Cardiac muscle cell (in vitro differentiated cells and primary cell): Measurements from ENCODE around the gene CHAF1A. TPM values are rescaled to one million over a fixed set of nuclear protein-coding genes. Genes with fewer than 3 reads are reported as not detected.

Experiments used
- DNase-seq, 2 donors: peaks; one replicate each; pipeline versions ENCODE4 v3.0.0 to v3.0.0-alpha.2; 2010 to 2017; ENCODE audit warnings: low read depth in 1 of 2, low spot score in 1 of 2
- H3K27ac ChIP-seq: fragments of 200-600 bp; sonication (generic); 2 replicates; pipeline ENCODE4 v1.5.1; 2016
- H3K27me3 ChIP-seq: fragments of 200-600 bp; sonication (generic); 2 replicates; pipeline ENCODE4 v1.6.0; 2016; ENCODE audit warnings: control low read depth
- H3K36me3 ChIP-seq: fragments of 200-600 bp; sonication (generic); 2 replicates; pipeline ENCODE4 v1.5.1; 2016; ENCODE audit warnings: control low read depth
- H3K4me1 ChIP-seq: fragments of 200-600 bp; sonication (generic); 2 replicates; pipeline ENCODE4 v1.8.1; 2017; ENCODE audit warnings: low read depth, mild to moderate bottlenecking, mixed run types
- H3K4me3 ChIP-seq: fragments of 200-600 bp; sonication (generic); 2 replicates; pipeline ENCODE4 v1.5.1; 2016; ENCODE audit warnings: mild to moderate bottlenecking
- H3K9me3 ChIP-seq: fragments of 200-600 bp; sonication (generic); 2 replicates; pipeline ENCODE4 v1.5.1; 2017; ENCODE audit warnings: low read depth, mild to moderate bottlenecking, control low read depth
- polyA plus RNA-seq: library from polyadenylated mRNA; unstranded; fragments of >200 nt; fragmentation: Nextera tagmentation; extraction: Ambion mirVana; gene quantifications from 2 replicates; pipeline ENCODE4 v1.2.1, GENCODE V29; 2016
- total RNA-seq: library from RNA; depleted of rRNA; stranded (reverse); fragments of >200 nt; gene quantifications from 2 replicates; pipeline ENCODE4 v1.2.3, GENCODE V29; 2016
- TF ChIP-seq, protein P1 (sequence below): IDR thresholded peaks from 2 replicates; pipeline ENCODE4 v1.5.1; 2012; ENCODE audit warnings: low read depth, mild to moderate bottlenecking, low read length

The CHAF1A gene
- total and polyA plus RNA-seq, 2 experiments from 2014 or later: 15.3 to 38.9 TPM

DNA sequence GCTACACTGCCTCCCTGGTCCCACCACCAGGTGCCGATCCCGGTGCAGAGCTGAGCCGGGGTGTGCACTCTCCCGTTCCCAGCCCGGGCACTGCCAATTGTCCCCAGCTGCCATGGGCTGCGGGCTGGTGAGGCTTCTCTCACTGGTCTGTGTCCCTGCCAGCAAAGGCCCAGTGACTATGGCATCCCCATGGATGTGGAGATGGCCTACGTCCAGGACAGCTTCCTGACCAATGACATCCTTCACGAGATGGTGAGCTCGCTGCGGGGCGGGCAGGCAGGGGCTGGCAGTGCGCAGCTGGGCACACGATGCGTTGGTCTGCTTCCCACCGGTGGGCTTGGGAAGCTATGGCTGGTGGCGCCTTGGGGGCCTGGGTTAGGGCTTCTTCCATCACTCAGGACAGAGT lies 44.5 kb upstream of the CHAF1A start:
- TF ChIP-seq, protein P1, sequence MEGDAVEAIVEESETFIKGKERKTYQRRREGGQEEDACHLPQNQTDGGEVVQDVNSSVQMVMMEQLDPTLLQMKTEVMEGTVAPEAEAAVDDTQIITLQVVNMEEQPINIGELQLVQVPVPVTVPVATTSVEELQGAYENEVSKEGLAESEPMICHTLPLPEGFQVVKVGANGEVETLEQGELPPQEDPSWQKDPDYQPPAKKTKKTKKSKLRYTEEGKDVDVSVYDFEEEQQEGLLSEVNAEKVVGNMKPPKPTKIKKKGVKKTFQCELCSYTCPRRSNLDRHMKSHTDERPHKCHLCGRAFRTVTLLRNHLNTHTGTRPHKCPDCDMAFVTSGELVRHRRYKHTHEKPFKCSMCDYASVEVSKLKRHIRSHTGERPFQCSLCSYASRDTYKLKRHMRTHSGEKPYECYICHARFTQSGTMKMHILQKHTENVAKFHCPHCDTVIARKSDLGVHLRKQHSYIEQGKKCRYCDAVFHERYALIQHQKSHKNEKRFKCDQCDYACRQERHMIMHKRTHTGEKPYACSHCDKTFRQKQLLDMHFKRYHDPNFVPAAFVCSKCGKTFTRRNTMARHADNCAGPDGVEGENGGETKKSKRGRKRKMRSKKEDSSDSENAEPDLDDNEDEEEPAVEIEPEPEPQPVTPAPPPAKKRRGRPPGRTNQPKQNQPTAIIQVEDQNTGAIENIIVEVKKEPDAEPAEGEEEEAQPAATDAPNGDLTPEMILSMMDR: no peak
- DNase-seq: no peak
- Histone ChIP-seq H3K36me3 (peaks cover 15% of the 10 kb centered on the region), H3K9me3 (no peaks in the 10 kb centered on the region), H3K27ac (peak overlapping the region; percentile 28), H3K4me1 (no peaks in the 10 kb centered on the region), H3K4me3 (no peak overlapping the region), H3K27me3 (no peaks in the 10 kb centered on the region)

DNA sequence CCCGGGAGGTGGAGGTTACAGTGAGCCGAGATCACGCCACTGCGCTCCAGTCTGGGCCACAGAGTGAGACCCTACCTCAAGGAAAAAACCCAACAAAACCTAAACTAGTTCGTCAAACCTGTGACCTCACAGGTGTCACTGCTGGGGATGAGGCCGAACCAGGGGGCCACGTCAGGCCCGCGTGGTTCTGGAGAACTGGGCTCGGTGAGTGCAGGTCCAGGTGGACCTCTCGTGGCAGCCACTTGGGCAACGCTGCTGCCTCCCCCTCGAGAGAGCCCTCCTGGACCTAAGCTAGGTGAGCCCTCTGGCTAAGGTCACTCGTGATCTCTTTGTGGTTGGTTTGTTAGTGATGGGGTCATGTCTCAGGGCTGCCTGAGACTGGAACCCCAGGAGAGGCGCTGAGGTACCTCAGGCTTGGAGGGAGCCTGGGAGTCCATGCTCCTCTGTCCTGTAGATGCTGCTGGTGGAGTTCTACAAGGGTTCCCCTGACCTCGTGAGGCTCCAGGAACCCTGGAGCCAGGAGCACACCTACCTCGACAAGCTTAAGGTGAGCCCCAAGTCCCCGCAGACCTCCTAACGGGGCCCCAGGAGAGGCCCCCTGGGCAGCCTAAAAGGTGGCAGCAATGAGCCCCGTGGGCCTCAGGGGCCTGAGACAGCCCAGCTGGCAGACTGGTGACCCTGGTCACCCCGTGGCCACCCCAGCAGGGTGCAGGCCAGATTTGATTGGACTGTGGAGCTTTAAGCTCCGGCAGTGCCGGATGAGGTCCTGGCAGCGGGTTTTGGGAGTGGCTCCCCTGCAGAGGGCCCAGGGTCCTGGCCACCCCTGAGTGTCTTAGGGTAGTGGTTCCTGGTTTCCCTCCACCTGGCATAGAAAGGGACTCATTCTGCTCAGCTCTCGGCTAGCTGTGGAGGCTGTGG lies 43.5 kb upstream of the CHAF1A start:
- TF ChIP-seq, protein P1: no peak
- H3K4me3 ChIP-seq: no peak overlapping the region
- H3K4me1 ChIP-seq: no peaks in the 10 kb centered on the region
- peaks cover 24% of the 10 kb centered on the region for H3K36me3 ChIP-seq
- no peaks in the 10 kb centered on the region for H3K27me3 ChIP-seq
- H3K27ac ChIP-seq: peak overlapping the region; percentile 9
- DNase-seq: no peak
- H3K9me3 ChIP-seq: no peaks in the 10 kb centered on the region

- Histone ChIP-seq H3K9me3 (no peaks in the 10 kb centered on the region), H3K4me1 (no peaks in the 10 kb centered on the region), H3K4me3 (no peak overlapping the region), H3K27me3 (no peaks in the 10 kb centered on the region), H3K27ac (peak overlapping the region; percentile 55), H3K36me3 (peaks cover 24% of the 10 kb centered on the region)
- TF ChIP-seq, protein P1: no peak
- DNase-seq: no peak
Observed at GRCh38 chr19:4359627-4360000, 42.8 kb upstream of the CHAF1A start.

GRCh38 chr19:4360081-4360569 lies 42.3 kb upstream of the CHAF1A start:
- Histone ChIP-seq H3K36me3 (peaks cover 24% of the 10 kb centered on the region), H3K4me3 (no peak overlapping the region), H3K9me3 (no peaks in the 10 kb centered on the region), H3K27ac (peak overlapping the region; percentile 55), H3K27me3 (no peaks in the 10 kb centered on the region), H3K4me1 (no peaks in the 10 kb centered on the region)
- no peak for DNase-seq
- TF ChIP-seq, protein P1: no peak

- TF ChIP-seq, protein P1: no peak
- DNase-seq: peak in 1 of 2 donors; percentile 17
Observed at GRCh38 chr19:4360641-4361151, 41.7 kb upstream of the CHAF1A start.

More at GRCh38 chr19:4360641-4361151, 41.7 kb upstream of the CHAF1A start:
- peaks cover 27% of the 10 kb centered on the region for H3K36me3 ChIP-seq
- no peaks in the 10 kb centered on the region for H3K9me3 ChIP-seq
- no peaks in the 10 kb centered on the region for H3K27me3 ChIP-seq
- H3K4me1 ChIP-seq: no peaks in the 10 kb centered on the region
- no peak overlapping the region for H3K4me3 ChIP-seq
- H3K27ac ChIP-seq: peak overlapping the region; percentile 55
